ENCODE data around the gene MTMR2. TPM values are rescaled to one million over a fixed set of nuclear protein-coding genes. Genes with fewer than 3 reads are reported as not detected.

MTMR2 gene
- 55.0 and 59.0 TPM in 2 replicates for total RNA-seq (2021)
- long read RNA-seq, full-length matches to known transcripts: 415 of 594 reads
- long read RNA-seq, partial matches to known transcripts: 21 of 594 reads
- long read RNA-seq, other reads (novel, unspliced or antisense): 158 of 594 reads

GRCh38 chr11:95923728-95924413 is at the start of gene MTMR2:
TSS of gene MTMR2 (minus strand) at chr11:95924107. CDS start at chr11:95923954, 153 bp downstream.
- H3K4me1 ChIP-seq (ENCODE audit: insufficient read depth, low read length): peaks cover 3% of the 10 kb centered on the region; the same call in 1 of the 2 replicates
- no peak within 1 kb of the TSS for H3T11ph ChIP-seq (ENCODE audit: low read length)
- H3K18ac ChIP-seq (ENCODE audit: insufficient read length, low read depth, low read length): peak within 1 kb of the TSS; percentile 97
- H3K4ac ChIP-seq (ENCODE audit: low read depth, low read length): no peak within 1 kb of the TSS
- peak within 1 kb of the TSS; percentile 6 for H3K56ac ChIP-seq (ENCODE audit: insufficient read length, low read depth, low read length)
- no CpG with 5 or more reads among the region's 49 CpGs for WGBS (ENCODE audit: extremely low coverage, insufficient read length, low lambda C conversion rate)
- H3K9me3 ChIP-seq (ENCODE audit: control insufficient read depth, low read depth, low read length): no peaks in the 10 kb centered on the region
- H3K14ac ChIP-seq (ENCODE audit: insufficient read depth, low read length): peak within 1 kb of the TSS; percentile 98
- DNase-seq: peak; percentile 88
- H2AFZ ChIP-seq (ENCODE audit: low read length): peak within 1 kb of the TSS; percentile 14
- H3K27ac Mint-ChIP-seq: peak within 1 kb of the TSS; percentile 99 to 100 (median 99)
- H4K20me1 ChIP-seq (ENCODE audit: control insufficient read depth, insufficient read depth, insufficient read length): no peaks in the 10 kb centered on the region
- no peak within 1 kb of the TSS for H2AK5ac ChIP-seq (ENCODE audit: insufficient read length, low read length)
- peak within 1 kb of the TSS; percentile 93 to 95 for H3K4me3 Mint-ChIP-seq
- no peaks in the 10 kb centered on the region for H3K27me3 ChIP-seq (ENCODE audit: insufficient read depth, low read length)
- H2BK12ac ChIP-seq (ENCODE audit: insufficient read length, low read depth, low read length): no peak within 1 kb of the TSS
- H3K27me3 Mint-ChIP-seq (ENCODE audit: low read depth): no peaks in the 10 kb centered on the region
- no peak within 1 kb of the TSS for H2BK120ac ChIP-seq (ENCODE audit: low read depth, low read length, poor library complexity, severe bottlenecking)
- no peaks in the 10 kb centered on the region for H3K36me3 Mint-ChIP-seq (ENCODE audit: insufficient read depth in 1 of 3, low read depth in 3 of 3)
- peak within 1 kb of the TSS; percentile 85 for H3K4me2 ChIP-seq (ENCODE audit: insufficient read depth, insufficient read length, low read length)
- H3K9ac ChIP-seq (ENCODE audit: extremely low read depth, insufficient read length, low read length): peak within 1 kb of the TSS; percentile 97
- H3K23ac ChIP-seq (ENCODE audit: insufficient read length, low read depth, low read length): no peak within 1 kb of the TSS
- no peak within 1 kb of the TSS for H4K5ac ChIP-seq (ENCODE audit: insufficient read length, low read depth, low read length)
- H2BK5ac ChIP-seq (ENCODE audit: insufficient read length, low read length): peak within 1 kb of the TSS; percentile 86
- peaks cover 7% of the 10 kb centered on the region; the same call in 1 of the 2 replicates for H3K79me2 ChIP-seq (ENCODE audit: insufficient read depth, low read length)
- H4K8ac ChIP-seq (replicated peaks; ENCODE audit: insufficient read length, low read depth, low read length): no peak within 1 kb of the TSS
- H3K23me2 ChIP-seq (ENCODE audit: insufficient read length, low read depth, low read length, poor library complexity, severe bottlenecking): peaks cover 4% of the 10 kb centered on the region
- H3K4me1 Mint-ChIP-seq: peaks cover 16 to 21% of the 10 kb centered on the region in 2 experiments
- H2BK15ac ChIP-seq (ENCODE audit: low read depth, low read length): no peak within 1 kb of the TSS
- no peaks in the 10 kb centered on the region; a peak in 1 of 5 replicates for H3K9me3 Mint-ChIP-seq
- H2BK20ac ChIP-seq (ENCODE audit: low read depth, low read length, poor library complexity, severe bottlenecking): no peak within 1 kb of the TSS
- TF ChIP-seq CTCF (conservative IDR thresholded peaks at IDR 0.05): no peak
- peaks cover 5% of the 10 kb centered on the region for H3K79me1 ChIP-seq (ENCODE audit: insufficient read depth, low read depth, low read length, poor library complexity, severe bottlenecking)
- H4K91ac ChIP-seq (ENCODE audit: insufficient read length, low read depth, low read length): no peak within 1 kb of the TSS
- H3K27ac ChIP-seq (ENCODE audit: insufficient read length, low read depth, low read length): peak within 1 kb of the TSS; percentile 83

All from H9 (cell line).